Measurements from ENCODE around the gene PRKAG1.

DNA sequence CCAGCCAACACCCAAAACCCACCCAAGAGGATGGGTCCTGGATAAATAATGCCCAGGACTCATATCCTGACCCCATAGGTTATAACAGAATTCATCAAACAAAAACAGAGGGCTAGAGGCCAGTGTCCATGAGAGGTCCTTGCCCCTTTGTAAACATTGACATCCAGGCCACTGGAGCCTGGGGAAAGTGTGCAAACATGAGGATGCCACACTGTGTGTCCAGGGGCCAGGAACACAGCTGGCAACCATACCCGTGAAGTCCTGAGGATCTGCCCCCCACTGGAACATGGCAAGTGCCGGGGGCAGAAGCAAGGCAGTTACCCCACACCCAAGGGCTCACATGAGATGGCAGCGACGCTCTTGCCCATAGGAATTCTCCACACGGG is 46.2 kb upstream of the PRKAG1 start:
- TF ChIP-seq TAF1 (IDR thresholded peaks at IDR 0.05; ENCODE audit: borderline replicate concordance, insufficient read depth, low read length) (no peak), POLR2AphosphoS5 (IDR thresholded peaks at IDR 0.05; ENCODE audit: low read depth, low read length) (no peak), SIN3A (IDR thresholded peaks at IDR 0.05; ENCODE audit: borderline replicate concordance, insufficient read depth, low read length) (no peak)
